MM.1S (cell line): ENCODE data around the gene CNPY1.

ENCODE experiments used
- DNase-seq: peaks from one replicate; pipeline ENCODE4 v3.0.0-alpha.2; 2015
- H2AFZ ChIP-seq: fragments of 300-600 bp; sonication (generic); 2 replicates; pipeline ENCODE4 v1.6.0; 2016; ENCODE audit warnings: antibody characterized with exemption, low read length
- H3F3A ChIP-seq: fragments of 300-600 bp; sonication (generic); 2 replicates; pipeline ENCODE4 v1.6.1; 2016; ENCODE audit warnings: mild to moderate bottlenecking, antibody characterized with exemption, low read length, moderate library complexity, mixed read lengths; ENCODE audit not compliant: insufficient read depth
- H3K27ac ChIP-seq: fragments of 300-600 bp; sonication (generic); 2 replicates; pipeline ENCODE4 v1.5.1; 2016; ENCODE audit warnings: mild to moderate bottlenecking, low read length
- H3K27me3 ChIP-seq: fragments of 300-600 bp; sonication (generic); replicated peaks from 2 replicates; pipeline ENCODE4 v1.6.0; 2016; ENCODE audit warnings: low read length; ENCODE audit not compliant: insufficient read depth
- H3K36me3 ChIP-seq: fragments of 300-600 bp; sonication (generic); replicated peaks from 2 replicates; pipeline ENCODE4 v1.6.1; 2016; ENCODE audit warnings: mild to moderate bottlenecking, low read length, mixed read lengths; ENCODE audit not compliant: insufficient read depth
- H3K4me1 ChIP-seq: fragments of 300-600 bp; sonication (generic); 2 replicates; pipeline ENCODE4 v1.6.1; 2016; ENCODE audit warnings: low read length, mixed read lengths
- H3K4me2 ChIP-seq: fragments of 300-600 bp; sonication (generic); 2 replicates; pipeline ENCODE4 v1.6.0; 2016; ENCODE audit warnings: low read depth, low read length
- H3K4me3 ChIP-seq: fragments of 300-600 bp; sonication (generic); 2 replicates; pipeline ENCODE4 v1.5.1; 2016; ENCODE audit warnings: low read length, mixed read lengths
- H3K79me2 ChIP-seq: fragments of 300-600 bp; sonication (generic); 2 replicates; pipeline ENCODE4 v1.6.1; 2016; ENCODE audit warnings: mixed run types, low read length, mixed read lengths
- H3K9ac ChIP-seq: fragments of 300-600 bp; sonication (generic); 2 replicates; pipeline ENCODE4 v1.6.1; 2016; ENCODE audit warnings: low read length, mixed read lengths
- H3K9me2 ChIP-seq: fragments of 300-600 bp; sonication (generic); replicated peaks from 2 replicates; pipeline ENCODE4 v1.6.1; 2016; ENCODE audit warnings: mild to moderate bottlenecking, low read length, mixed read lengths; ENCODE audit not compliant: insufficient read depth
- H3K9me3 ChIP-seq: fragments of 300-600 bp; sonication (generic); replicated peaks from 2 replicates; pipeline ENCODE4 v1.6.1; 2016; ENCODE audit warnings: mild to moderate bottlenecking, low read length, mixed read lengths; ENCODE audit not compliant: insufficient read depth
- H4K20me1 ChIP-seq: fragments of 300-600 bp; sonication (generic); 2 replicates; pipeline ENCODE4 v1.6.1; 2016; ENCODE audit warnings: mild to moderate bottlenecking, low read length, moderate library complexity, mixed read lengths; ENCODE audit not compliant: insufficient read depth
- EZH2 ChIP-seq: fragments of 300-600 bp; sonication (generic); optimal IDR thresholded peaks from 2 replicates; pipeline ENCODE3; 2017; ENCODE audit warnings: low read depth, mild to moderate bottlenecking, antibody characterized with exemption, low read length, mixed read lengths
- EZH2phosphoT487 ChIP-seq: fragments of 300-600 bp; sonication (generic); IDR thresholded peaks from 2 replicates; pipeline ENCODE4 v1.6.1; 2018; ENCODE audit warnings: antibody characterized with exemption, low read length
- TF ChIP-seq, protein P1 (sequence below): fragments of 300-600 bp; sonication (generic); IDR thresholded peaks from 2 replicates; pipeline ENCODE4 v1.5.1; 2016; ENCODE audit warnings: antibody characterized with exemption, low read length, mixed read lengths

The CNPY1 gene

DNA sequence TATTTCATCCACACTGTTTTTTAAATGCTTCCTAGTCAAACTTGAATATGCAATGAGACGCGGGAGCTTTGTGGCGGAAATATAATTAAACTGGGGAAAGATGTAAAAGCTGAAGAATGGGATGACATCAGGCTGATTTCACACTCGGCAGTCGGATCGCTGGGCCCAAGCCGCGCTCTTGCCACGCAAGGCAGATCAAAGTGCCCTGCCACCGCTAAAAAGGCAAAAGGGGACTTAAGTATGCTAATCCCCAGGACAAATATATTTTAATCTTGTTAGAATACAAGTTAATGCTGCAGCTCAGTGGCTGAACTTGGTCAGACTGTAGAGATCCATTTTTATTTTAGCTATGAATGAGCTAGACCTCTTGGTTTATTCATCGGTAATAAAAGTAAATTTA, 74.6 kb downstream of the CNPY1 start:
- no peaks in the 10 kb centered on the region for H3K79me2 ChIP-seq
- peaks cover 96% of the 10 kb centered on the region for H3K27me3 ChIP-seq
- no peaks in the 10 kb centered on the region for H3K36me3 ChIP-seq
- H3K9me2 ChIP-seq = no peaks in the 10 kb centered on the region
- H3K27ac ChIP-seq = no peak overlapping the region
- no peak overlapping the region for H2AFZ ChIP-seq
- H3K4me2 ChIP-seq = no peak overlapping the region
- no peaks in the 10 kb centered on the region for H3K4me1 ChIP-seq
- no peak overlapping the region for H3K9ac ChIP-seq
- TF ChIP-seq, protein P1, sequence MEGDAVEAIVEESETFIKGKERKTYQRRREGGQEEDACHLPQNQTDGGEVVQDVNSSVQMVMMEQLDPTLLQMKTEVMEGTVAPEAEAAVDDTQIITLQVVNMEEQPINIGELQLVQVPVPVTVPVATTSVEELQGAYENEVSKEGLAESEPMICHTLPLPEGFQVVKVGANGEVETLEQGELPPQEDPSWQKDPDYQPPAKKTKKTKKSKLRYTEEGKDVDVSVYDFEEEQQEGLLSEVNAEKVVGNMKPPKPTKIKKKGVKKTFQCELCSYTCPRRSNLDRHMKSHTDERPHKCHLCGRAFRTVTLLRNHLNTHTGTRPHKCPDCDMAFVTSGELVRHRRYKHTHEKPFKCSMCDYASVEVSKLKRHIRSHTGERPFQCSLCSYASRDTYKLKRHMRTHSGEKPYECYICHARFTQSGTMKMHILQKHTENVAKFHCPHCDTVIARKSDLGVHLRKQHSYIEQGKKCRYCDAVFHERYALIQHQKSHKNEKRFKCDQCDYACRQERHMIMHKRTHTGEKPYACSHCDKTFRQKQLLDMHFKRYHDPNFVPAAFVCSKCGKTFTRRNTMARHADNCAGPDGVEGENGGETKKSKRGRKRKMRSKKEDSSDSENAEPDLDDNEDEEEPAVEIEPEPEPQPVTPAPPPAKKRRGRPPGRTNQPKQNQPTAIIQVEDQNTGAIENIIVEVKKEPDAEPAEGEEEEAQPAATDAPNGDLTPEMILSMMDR = no peak
- TF ChIP-seq EZH2 (no peak), EZH2phosphoT487 (no peak)
- H3F3A ChIP-seq = no peaks in the 10 kb centered on the region
- no peak overlapping the region for H3K4me3 ChIP-seq
- no peaks in the 10 kb centered on the region for H4K20me1 ChIP-seq
- no peak for DNase-seq
- no peaks in the 10 kb centered on the region for H3K9me3 ChIP-seq

DNA sequence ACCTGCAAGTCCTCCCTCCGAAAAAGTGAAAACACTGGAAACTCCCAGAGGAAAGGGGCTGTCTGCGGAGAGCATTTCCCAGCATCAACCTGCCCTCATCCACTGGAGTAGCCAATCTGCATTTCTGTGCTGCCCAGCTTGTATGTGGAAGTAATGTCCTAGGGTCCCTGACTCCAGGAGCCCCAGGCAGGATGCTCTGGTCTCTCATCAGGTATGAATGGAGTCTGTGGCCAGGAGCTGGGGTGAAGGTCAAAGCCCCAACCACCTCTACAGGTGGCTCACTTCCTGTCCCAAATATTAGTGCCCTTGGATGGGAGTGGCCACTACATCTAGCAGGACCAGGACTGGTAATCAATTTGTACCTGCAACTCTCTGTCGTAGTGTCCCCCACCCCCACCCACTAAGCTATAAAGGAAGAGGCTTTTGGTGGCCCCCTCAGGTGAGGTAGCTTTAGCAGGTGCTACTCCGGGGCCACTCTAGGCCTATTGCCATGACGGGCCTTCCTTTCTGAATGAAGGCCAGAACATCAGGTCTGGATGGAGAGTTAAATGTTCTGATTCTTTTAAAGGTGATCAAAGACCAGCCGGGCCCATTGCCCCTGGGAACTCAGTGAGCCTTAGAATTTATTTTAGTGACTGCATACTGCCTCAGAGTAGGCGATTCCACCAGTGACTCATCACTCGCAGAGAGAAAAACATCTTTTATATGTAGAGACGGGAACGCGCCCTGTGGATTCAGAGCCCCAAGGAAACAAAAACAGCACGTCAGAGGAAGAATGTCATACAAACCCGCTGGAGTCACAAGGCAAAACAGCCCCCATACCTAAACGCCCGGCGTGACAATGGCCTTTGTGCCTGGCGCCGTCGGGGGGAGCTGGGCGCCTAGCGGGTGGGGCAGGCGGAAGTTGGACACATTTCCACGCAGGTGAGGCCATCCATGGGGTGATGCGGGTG, 75.4 kb downstream of the CNPY1 start:
- H2AFZ ChIP-seq = no peak overlapping the region
- DNase-seq = no peak
- TF ChIP-seq, protein P1 = no peak
- H3K9me3 ChIP-seq = no peaks in the 10 kb centered on the region
- H3F3A ChIP-seq = no peaks in the 10 kb centered on the region
- peaks cover 96% of the 10 kb centered on the region for H3K27me3 ChIP-seq
- H3K36me3 ChIP-seq = no peaks in the 10 kb centered on the region
- no peak overlapping the region for H3K27ac ChIP-seq
- no peaks in the 10 kb centered on the region for H3K9me2 ChIP-seq
- no peaks in the 10 kb centered on the region for H4K20me1 ChIP-seq
- no peaks in the 10 kb centered on the region for H3K79me2 ChIP-seq
- no peak overlapping the region for H3K4me3 ChIP-seq
- H3K9ac ChIP-seq = no peak overlapping the region
- no peak overlapping the region for H3K4me2 ChIP-seq
- H3K4me1 ChIP-seq = no peaks in the 10 kb centered on the region

DNA sequence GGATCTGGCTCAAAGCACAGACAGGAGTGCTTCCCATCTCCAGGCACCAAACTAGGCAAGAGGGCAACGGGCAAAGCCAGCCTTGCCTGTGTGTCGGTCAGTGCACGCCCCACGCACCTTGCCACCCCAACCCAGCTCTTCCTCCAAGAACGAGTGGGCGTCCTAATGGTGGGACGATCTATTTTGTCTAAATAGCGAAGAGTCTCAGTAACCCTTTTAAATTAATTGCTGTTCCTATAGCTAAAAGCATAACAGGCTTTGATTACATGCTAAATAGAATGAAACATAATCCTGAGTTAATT, 76.2 kb downstream of the CNPY1 start:
- no peak overlapping the region for H3K4me3 ChIP-seq
- no peak for DNase-seq
- no peak overlapping the region for H2AFZ ChIP-seq
- peaks cover 96% of the 10 kb centered on the region for H3K27me3 ChIP-seq
- no peaks in the 10 kb centered on the region for H4K20me1 ChIP-seq
- no peak overlapping the region for H3K27ac ChIP-seq
- H3K9me3 ChIP-seq = no peaks in the 10 kb centered on the region
- no peaks in the 10 kb centered on the region for H3K9me2 ChIP-seq
- no peaks in the 10 kb centered on the region for H3K36me3 ChIP-seq
- no peak overlapping the region for H3K4me2 ChIP-seq
- H3K9ac ChIP-seq = no peak overlapping the region
- TF ChIP-seq EZH2phosphoT487 (no peak), EZH2 (no peak)
- TF ChIP-seq, protein P1 = no peak
- H3K79me2 ChIP-seq = no peaks in the 10 kb centered on the region
- no peaks in the 10 kb centered on the region for H3F3A ChIP-seq
- H3K4me1 ChIP-seq = no peaks in the 10 kb centered on the region
